RWPE2 (cell line): ENCODE measurements around the gene CIDEC.
A peak's percentile ranks its signal among the peaks of the same experiment; 100 is the strongest.

Experiments
- ATAC-seq: fragments of 200-7000 bp; cut with Tn5 transposase; 3 replicates; pipeline ENCODE4 v1.9.1; 2021; ENCODE audit warnings: low read depth
- DNase-seq: peaks from one replicate; pipeline ENCODE4 v3.0.0-alpha.2; 2020; ENCODE audit warnings: low spot score
- H3K27ac ChIP-seq: fragments of 450-650 bp; 2 replicates; pipeline ENCODE4 v1.5.1; 2017; ENCODE audit warnings: mild to moderate bottlenecking; ENCODE audit not compliant: poor library complexity, severe bottlenecking
- H3K27me3 ChIP-seq: fragments of 250-450 bp; sonication (Bioruptor Pico); 2 replicates; pipeline ENCODE4 v1.5.1; 2021; ENCODE audit warnings: mild to moderate bottlenecking, moderate library complexity; ENCODE audit not compliant: insufficient read depth, poor library complexity, severe bottlenecking
- H3K36me3 ChIP-seq: fragments of 250-450 bp; sonication (Bioruptor Pico); 2 replicates; pipeline ENCODE4 v1.5.1; 2020; ENCODE audit warnings: low read depth, mild to moderate bottlenecking, moderate library complexity
- H3K4me1 ChIP-seq: fragments of 250-450 bp; sonication (Bioruptor Pico); 2 replicates; pipeline ENCODE4 v1.5.1; 2021; ENCODE audit warnings: mild to moderate bottlenecking, moderate library complexity; ENCODE audit not compliant: insufficient read depth, poor library complexity, severe bottlenecking
- H3K4me3 ChIP-seq: fragments of 250-450 bp; sonication (Bioruptor Pico); 2 replicates; pipeline ENCODE4 v1.5.1; 2021; ENCODE audit warnings: mild to moderate bottlenecking, moderate library complexity; ENCODE audit not compliant: severe bottlenecking
- H3K9me3 ChIP-seq: fragments of 250-450 bp; sonication (Bioruptor Pico); 2 replicates; pipeline ENCODE4 v1.5.1; 2021; ENCODE audit warnings: mild to moderate bottlenecking, moderate library complexity; ENCODE audit not compliant: severe bottlenecking
- CTCF ChIP-seq: fragments of 450-650 bp; IDR thresholded peaks from one replicate; pipeline ENCODE4 v1.5.1; 2017; ENCODE audit warnings: mild to moderate bottlenecking, moderate library complexity; ENCODE audit not compliant: poor library complexity, severe bottlenecking

Gene CIDEC

GRCh38 chr3:9828801-9829755, 51.0 kb downstream of the CIDEC start:
- no peaks in the 10 kb centered on the region for H3K9me3 ChIP-seq
- DNase-seq (no peak), ATAC-seq (no peak; the same call in 2 of the 3 replicates)
- H3K4me3 ChIP-seq: no peak overlapping the region
- H3K27ac ChIP-seq: no peak overlapping the region
- no peak for TF ChIP-seq CTCF
- no peaks in the 10 kb centered on the region for H3K4me1 ChIP-seq
- no peaks in the 10 kb centered on the region for H3K27me3 ChIP-seq
- H3K36me3 ChIP-seq: peaks cover 5% of the 10 kb centered on the region

- ATAC-seq (no peak), DNase-seq (no peak)
- H3K36me3 ChIP-seq: peaks cover 5% of the 10 kb centered on the region
- H3K27me3 ChIP-seq: no peaks in the 10 kb centered on the region
- no peaks in the 10 kb centered on the region for H3K4me1 ChIP-seq
- H3K27ac ChIP-seq: no peak overlapping the region
- peak; percentile 34 for TF ChIP-seq CTCF
- H3K4me3 ChIP-seq: no peak overlapping the region
- no peaks in the 10 kb centered on the region for H3K9me3 ChIP-seq
Measured at GRCh38 chr3:9826815-9827573, 53.1 kb downstream of the CIDEC start.

GRCh38 chr3:9825451-9826040, 54.5 kb downstream of the CIDEC start:
- H3K27me3 ChIP-seq: no peaks in the 10 kb centered on the region
- H3K9me3 ChIP-seq: no peaks in the 10 kb centered on the region
- peaks cover 5% of the 10 kb centered on the region for H3K36me3 ChIP-seq
- TF ChIP-seq CTCF: no peak
- no peaks in the 10 kb centered on the region for H3K4me1 ChIP-seq
- DNase-seq: no peak
- ATAC-seq: peak; percentile 11; the same call in 1 of the 3 replicates
- H3K4me3 ChIP-seq: no peak overlapping the region
- H3K27ac ChIP-seq: no peak overlapping the region

DNA sequence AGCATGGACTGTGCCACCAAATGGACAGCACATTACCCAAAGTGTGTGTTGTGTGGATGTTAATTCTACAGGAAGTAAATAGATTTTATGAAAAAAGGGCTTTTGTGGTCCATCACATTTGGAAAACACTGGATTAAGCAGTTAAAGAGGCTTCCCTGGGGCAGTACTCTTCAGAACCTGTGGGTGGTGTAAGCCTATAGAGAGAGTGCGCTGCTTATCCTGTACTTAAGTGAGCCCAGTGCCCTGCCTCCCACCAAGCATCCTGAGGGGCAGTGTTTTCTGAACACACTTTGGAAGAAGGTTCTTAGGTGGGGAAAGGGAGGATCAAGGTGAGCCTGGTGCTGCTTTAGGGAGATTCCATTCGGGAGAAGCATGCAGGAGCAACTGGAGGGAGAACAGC, 59.1 kb downstream of the CIDEC start:
- Histone ChIP-seq H3K36me3 (no peaks in the 10 kb centered on the region), H3K27ac (no peak overlapping the region), H3K4me3 (no peak overlapping the region), H3K9me3 (no peaks in the 10 kb centered on the region), H3K4me1 (no peaks in the 10 kb centered on the region), H3K27me3 (no peaks in the 10 kb centered on the region)
- peak; percentile 28 for TF ChIP-seq CTCF
- ATAC-seq (peak; percentile 73), DNase-seq (no peak)
